Heart left ventricle (tissue), 13 donors: ENCODE results near the gene PTH2.

Experiments used
- POLR2A ChIP-seq, 2 donors: fragments of 450-650 bp; IDR thresholded peaks; one replicate each; pipeline ENCODE4 v1.6.1; 2017; ENCODE audit warnings: antibody characterized with exemption in 2 of 2, mild to moderate bottlenecking in 2 of 2, moderate library complexity in 2 of 2
- TF ChIP-seq, protein P1 (sequence below), 12 donors: fragments of 200-600 bp; sonication (generic) in 4 of 12; IDR thresholded peaks; one replicate each; pipeline versions ENCODE4 v1.5.0 to v1.8.0; 2018 to 2022; ENCODE audit warnings: antibody characterized with exemption in 12 of 12, mild to moderate bottlenecking in 5 of 12
- donor health status: ischemic (EF 13 %, LVEDD 7.1; RV severe dilation, severe dysfunction).
- donor health status: DM: no; HTN: yes; CAD: no.
- donor health status: DM: no; HTN: no; CAD: no.
- donor health status: ischemic (EF 25% LVEDD 6.9; RV normal size, moderate dysfunction).
- donor health status: ischemic (EF 25% LVEDD 5.7; RV mildly dilated, moderate dysfunction).
- donor health status: ischemic (EF 35%, LVEDD 5.7; RV mildly dilated, moderate dysfunction).
- donor health status: nonischemic (EF 11% LVEDD 7.7; RV severe dilation, severe dysfunction).
- donor health status: DM: yes; HTN: yes; CAD: no.
- donor health status: PGD.
- donor health status: ischemic (EF 29% LVEDD 5.4; RV normal size, mild dysfunction).
- donor health status: nonischemic (EF 23%, LVEDD 6.1; RV moderate dilation, normal function).

DNA sequence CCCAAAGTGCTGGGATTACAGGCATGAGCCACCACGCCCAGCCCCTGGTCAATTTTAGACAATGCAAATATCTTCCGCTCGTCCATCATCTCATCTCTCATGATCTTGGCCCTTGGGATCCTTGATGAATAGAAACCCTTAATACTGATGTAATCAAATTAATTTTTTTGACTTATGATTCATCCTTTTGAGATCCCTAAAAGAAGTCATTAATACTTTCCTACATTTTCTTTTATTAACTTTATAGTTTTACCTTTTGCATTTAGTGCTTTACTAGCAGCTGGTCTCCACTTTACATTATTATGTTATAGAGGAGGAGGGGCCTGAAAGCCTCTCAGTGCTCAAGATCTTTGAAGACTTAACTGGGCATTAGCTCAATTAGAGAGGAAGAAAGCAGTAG lies 42.9 kb downstream of the PTH2 start:
- TF ChIP-seq, protein P1, sequence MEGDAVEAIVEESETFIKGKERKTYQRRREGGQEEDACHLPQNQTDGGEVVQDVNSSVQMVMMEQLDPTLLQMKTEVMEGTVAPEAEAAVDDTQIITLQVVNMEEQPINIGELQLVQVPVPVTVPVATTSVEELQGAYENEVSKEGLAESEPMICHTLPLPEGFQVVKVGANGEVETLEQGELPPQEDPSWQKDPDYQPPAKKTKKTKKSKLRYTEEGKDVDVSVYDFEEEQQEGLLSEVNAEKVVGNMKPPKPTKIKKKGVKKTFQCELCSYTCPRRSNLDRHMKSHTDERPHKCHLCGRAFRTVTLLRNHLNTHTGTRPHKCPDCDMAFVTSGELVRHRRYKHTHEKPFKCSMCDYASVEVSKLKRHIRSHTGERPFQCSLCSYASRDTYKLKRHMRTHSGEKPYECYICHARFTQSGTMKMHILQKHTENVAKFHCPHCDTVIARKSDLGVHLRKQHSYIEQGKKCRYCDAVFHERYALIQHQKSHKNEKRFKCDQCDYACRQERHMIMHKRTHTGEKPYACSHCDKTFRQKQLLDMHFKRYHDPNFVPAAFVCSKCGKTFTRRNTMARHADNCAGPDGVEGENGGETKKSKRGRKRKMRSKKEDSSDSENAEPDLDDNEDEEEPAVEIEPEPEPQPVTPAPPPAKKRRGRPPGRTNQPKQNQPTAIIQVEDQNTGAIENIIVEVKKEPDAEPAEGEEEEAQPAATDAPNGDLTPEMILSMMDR (IDR thresholded peaks at IDR 0.05), result no peak
- TF ChIP-seq POLR2A (IDR thresholded peaks at IDR 0.05), result no peak
